ENCODE measurements around the gene LYAR. TPM values are rescaled to one million over a fixed set of nuclear protein-coding genes. Genes with fewer than 3 reads are reported as not detected.
A peak's percentile ranks its signal among the peaks of the same experiment; 100 is the strongest.

LYAR gene
- total and polyA plus RNA-seq, 2 experiments from 2014 or later = 44.0 to 105 TPM

DNA sequence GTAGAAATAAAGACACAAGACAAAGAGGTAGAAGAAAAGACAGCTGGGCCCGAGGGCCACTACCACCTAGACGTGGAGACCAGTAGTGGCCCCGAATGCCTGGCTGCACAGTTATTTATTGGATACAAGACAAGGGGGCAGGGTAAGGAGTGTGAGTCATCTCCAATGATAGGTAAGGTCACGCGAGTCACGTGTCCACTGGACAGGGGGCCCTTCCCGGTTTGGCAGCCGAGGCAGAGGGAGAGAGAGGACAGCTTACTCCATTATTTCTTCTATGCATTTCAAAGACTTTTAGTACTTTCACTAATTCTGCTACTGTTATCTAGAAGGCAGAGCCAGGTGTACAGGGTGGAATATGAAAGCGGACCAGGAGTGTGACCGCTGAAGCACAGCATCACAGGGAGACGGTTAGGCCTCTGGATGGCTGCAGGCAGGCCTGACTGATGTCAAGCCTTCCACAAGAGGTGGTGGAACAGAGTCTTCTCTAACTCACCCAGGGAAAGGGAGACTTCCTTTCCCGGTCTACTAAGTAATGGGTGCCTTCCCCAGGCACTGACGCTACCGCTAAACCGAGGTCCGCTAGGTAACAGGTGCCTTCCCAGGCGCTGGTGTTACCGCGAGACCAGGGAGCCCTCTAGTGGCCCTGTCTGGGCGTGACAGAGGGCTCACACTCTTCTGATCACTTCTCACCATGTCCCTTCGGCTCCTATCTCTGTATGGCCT is 45.0 kb upstream of the LYAR start:
- H3K27ac ChIP-seq (ENCODE audit: low read depth) = no peak overlapping the region
- no peaks in the 10 kb centered on the region for H3K79me2 ChIP-seq (replicated peaks; ENCODE audit: insufficient read depth)
- H3K4me2 ChIP-seq = no peak overlapping the region
- no peak overlapping the region for H3K4me3 ChIP-seq
- H3F3A ChIP-seq (replicated peaks; ENCODE audit: low read depth) = no peaks in the 10 kb centered on the region
- no peaks in the 10 kb centered on the region for H3K4me1 ChIP-seq (ENCODE audit: insufficient read depth)
- Mint-ChIP-seq H3K36me3 (ENCODE audit: low read depth) (no peaks in the 10 kb centered on the region; the same call in 1 of the 3 replicates), H3K4me1 (no peaks in the 10 kb centered on the region; the same call in 2 of the 3 replicates), H3K4me3 (no peak overlapping the region), H3K27ac (no peak overlapping the region), H3K9me3 (peaks cover 12% of the 10 kb centered on the region), H3K27me3 (ENCODE audit: insufficient read depth, low read depth, poor library complexity) (peaks cover 8% of the 10 kb centered on the region)
- TF ChIP-seq, protein P1, sequence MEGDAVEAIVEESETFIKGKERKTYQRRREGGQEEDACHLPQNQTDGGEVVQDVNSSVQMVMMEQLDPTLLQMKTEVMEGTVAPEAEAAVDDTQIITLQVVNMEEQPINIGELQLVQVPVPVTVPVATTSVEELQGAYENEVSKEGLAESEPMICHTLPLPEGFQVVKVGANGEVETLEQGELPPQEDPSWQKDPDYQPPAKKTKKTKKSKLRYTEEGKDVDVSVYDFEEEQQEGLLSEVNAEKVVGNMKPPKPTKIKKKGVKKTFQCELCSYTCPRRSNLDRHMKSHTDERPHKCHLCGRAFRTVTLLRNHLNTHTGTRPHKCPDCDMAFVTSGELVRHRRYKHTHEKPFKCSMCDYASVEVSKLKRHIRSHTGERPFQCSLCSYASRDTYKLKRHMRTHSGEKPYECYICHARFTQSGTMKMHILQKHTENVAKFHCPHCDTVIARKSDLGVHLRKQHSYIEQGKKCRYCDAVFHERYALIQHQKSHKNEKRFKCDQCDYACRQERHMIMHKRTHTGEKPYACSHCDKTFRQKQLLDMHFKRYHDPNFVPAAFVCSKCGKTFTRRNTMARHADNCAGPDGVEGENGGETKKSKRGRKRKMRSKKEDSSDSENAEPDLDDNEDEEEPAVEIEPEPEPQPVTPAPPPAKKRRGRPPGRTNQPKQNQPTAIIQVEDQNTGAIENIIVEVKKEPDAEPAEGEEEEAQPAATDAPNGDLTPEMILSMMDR (conservative IDR thresholded peaks at IDR 0.05; ENCODE audit: low read depth in 2 of 2) = peak; percentile 68 to 87
- no peak for TF ChIP-seq STAT1 (IDR thresholded peaks at IDR 0.05; ENCODE audit: unreplicated experiment)
- TF ChIP-seq ZNF114 (CRISPR knock-in tag; IDR thresholded peaks at IDR 0.05) = no peak
- TF ChIP-seq, protein P2, sequence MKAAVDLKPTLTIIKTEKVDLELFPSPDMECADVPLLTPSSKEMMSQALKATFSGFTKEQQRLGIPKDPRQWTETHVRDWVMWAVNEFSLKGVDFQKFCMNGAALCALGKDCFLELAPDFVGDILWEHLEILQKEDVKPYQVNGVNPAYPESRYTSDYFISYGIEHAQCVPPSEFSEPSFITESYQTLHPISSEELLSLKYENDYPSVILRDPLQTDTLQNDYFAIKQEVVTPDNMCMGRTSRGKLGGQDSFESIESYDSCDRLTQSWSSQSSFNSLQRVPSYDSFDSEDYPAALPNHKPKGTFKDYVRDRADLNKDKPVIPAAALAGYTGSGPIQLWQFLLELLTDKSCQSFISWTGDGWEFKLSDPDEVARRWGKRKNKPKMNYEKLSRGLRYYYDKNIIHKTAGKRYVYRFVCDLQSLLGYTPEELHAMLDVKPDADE (IDR thresholded peaks at IDR 0.05) = no peak
- TF ChIP-seq, protein P3, sequence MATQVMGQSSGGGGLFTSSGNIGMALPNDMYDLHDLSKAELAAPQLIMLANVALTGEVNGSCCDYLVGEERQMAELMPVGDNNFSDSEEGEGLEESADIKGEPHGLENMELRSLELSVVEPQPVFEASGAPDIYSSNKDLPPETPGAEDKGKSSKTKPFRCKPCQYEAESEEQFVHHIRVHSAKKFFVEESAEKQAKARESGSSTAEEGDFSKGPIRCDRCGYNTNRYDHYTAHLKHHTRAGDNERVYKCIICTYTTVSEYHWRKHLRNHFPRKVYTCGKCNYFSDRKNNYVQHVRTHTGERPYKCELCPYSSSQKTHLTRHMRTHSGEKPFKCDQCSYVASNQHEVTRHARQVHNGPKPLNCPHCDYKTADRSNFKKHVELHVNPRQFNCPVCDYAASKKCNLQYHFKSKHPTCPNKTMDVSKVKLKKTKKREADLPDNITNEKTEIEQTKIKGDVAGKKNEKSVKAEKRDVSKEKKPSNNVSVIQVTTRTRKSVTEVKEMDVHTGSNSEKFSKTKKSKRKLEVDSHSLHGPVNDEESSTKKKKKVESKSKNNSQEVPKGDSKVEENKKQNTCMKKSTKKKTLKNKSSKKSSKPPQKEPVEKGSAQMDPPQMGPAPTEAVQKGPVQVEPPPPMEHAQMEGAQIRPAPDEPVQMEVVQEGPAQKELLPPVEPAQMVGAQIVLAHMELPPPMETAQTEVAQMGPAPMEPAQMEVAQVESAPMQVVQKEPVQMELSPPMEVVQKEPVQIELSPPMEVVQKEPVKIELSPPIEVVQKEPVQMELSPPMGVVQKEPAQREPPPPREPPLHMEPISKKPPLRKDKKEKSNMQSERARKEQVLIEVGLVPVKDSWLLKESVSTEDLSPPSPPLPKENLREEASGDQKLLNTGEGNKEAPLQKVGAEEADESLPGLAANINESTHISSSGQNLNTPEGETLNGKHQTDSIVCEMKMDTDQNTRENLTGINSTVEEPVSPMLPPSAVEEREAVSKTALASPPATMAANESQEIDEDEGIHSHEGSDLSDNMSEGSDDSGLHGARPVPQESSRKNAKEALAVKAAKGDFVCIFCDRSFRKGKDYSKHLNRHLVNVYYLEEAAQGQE (IDR thresholded peaks at IDR 0.05; ENCODE audit: unreplicated experiment) = no peak
- 0 out of 2 replicates have a peak, but pooled peaks have one; percentile 13 for TF ChIP-seq CREB1 (CRISPR knock-in tag; IDR thresholded peaks at IDR 0.05; ENCODE audit: low read depth)
- ATAC-seq (peak; percentile 91), DNase-seq (ENCODE audit: low spot score) (peak; percentile 79)
- H4K20me1 ChIP-seq (replicated peaks; ENCODE audit: insufficient read depth) = no peaks in the 10 kb centered on the region
- no peaks in the 10 kb centered on the region for H3K27me3 ChIP-seq (ENCODE audit: insufficient read depth)
- no peaks in the 10 kb centered on the region for H3K36me3 ChIP-seq (ENCODE audit: insufficient read depth)
- no peak overlapping the region for H2AFZ ChIP-seq
- H3K9me2 ChIP-seq (ENCODE audit: insufficient read depth) = no peaks in the 10 kb centered on the region

DNA sequence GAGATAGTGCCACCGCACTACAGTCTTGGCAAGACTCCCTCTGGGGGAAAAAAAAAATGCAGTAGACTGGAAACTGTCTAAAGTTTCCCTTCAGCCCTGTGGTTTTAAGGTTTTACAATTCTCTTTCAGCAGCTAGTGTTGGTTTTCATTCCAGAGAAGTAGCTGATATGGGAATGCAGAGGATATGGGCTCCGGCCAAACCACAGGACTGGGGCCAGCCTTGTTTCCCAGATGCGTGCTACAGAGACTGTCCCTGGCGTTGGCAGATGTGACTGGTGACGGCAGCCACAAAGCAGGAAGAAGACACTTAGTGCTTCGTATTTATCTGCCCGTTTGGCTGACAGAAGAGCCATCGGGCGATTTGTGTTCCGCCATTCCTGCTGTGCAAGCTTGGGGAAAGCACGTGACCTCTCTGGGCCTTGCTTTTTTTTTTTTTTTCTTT is 43.3 kb upstream of the LYAR start:
- Mint-ChIP-seq H3K27ac (no peak overlapping the region), H3K4me1 (no peaks in the 10 kb centered on the region; the same call in 2 of the 3 replicates), H3K9me3 (peaks cover 12% of the 10 kb centered on the region)
- no peak for TF ChIP-seq EZH2 (IDR thresholded peaks at IDR 0.05; ENCODE audit: low read depth, unreplicated experiment)
- TF ChIP-seq EZH2phosphoT487 (IDR thresholded peaks at IDR 0.05; ENCODE audit: unreplicated experiment) = no peak
- no peak for TF ChIP-seq STAT1 (IDR thresholded peaks at IDR 0.05; ENCODE audit: unreplicated experiment)
- no peak for TF ChIP-seq NANOG (IDR thresholded peaks at IDR 0.05; ENCODE audit: borderline replicate concordance)

More for the DNA sequence above, 43.3 kb upstream of the LYAR start:
- no peaks in the 10 kb centered on the region for H4K20me1 ChIP-seq (replicated peaks; ENCODE audit: insufficient read depth)
- no peaks in the 10 kb centered on the region for H3K36me3 ChIP-seq (ENCODE audit: insufficient read depth)
- no peak overlapping the region for H2AFZ ChIP-seq
- H3K27ac ChIP-seq (ENCODE audit: low read depth) = no peak overlapping the region
- H3K4me3 Mint-ChIP-seq = no peak overlapping the region
- no peaks in the 10 kb centered on the region for H3K79me2 ChIP-seq (replicated peaks; ENCODE audit: insufficient read depth)
- no peaks in the 10 kb centered on the region for H3K27me3 ChIP-seq (ENCODE audit: insufficient read depth)
- no peak overlapping the region for H3K4me3 ChIP-seq
- H3K4me1 ChIP-seq (ENCODE audit: insufficient read depth) = no peaks in the 10 kb centered on the region
- peaks cover 4% of the 10 kb centered on the region for H3K27me3 Mint-ChIP-seq (ENCODE audit: insufficient read depth, low read depth, poor library complexity)
- ATAC-seq = no peak
- no peak overlapping the region for H3K4me2 ChIP-seq
- no peaks in the 10 kb centered on the region for H3F3A ChIP-seq (replicated peaks; ENCODE audit: low read depth)
- DNase-seq (ENCODE audit: low spot score) = no peak
- no peaks in the 10 kb centered on the region for H3K9me2 ChIP-seq (ENCODE audit: insufficient read depth)
- no peaks in the 10 kb centered on the region; the same call in 1 of the 3 replicates for H3K36me3 Mint-ChIP-seq (ENCODE audit: low read depth)

Measured in GM23338 (cell line).